Mammary epithelial cell (primary cell): ENCODE results near the gene CYB5A.
"Not testable (repeated sequence)": the region's sequence is repeated elsewhere in the genome, so short reads cannot be mapped to it uniquely, and the experiment has no call there.

Source experiments
- EZH2 ChIP-seq: IDR thresholded peaks from 2 replicates; pipeline ENCODE4 v1.6.1; 2012; ENCODE audit warnings: low read length, inconsistent platforms, borderline replicate concordance
- TF ChIP-seq, protein P1 (sequence below), 2 donors: IDR thresholded peaks in 1 of 2; conservative IDR thresholded peaks in 1 of 2; 2 replicates each; pipeline ENCODE4 v1.5.1; 2011 to 2012; ENCODE audit warnings: inconsistent platforms in 2 of 2, low read length in 2 of 2, mild to moderate bottlenecking in 2 of 2, control low read depth in 1 of 2, low read depth in 1 of 2; ENCODE audit not compliant: insufficient read depth in 1 of 2; ENCODE audit errors: extremely low read depth in 1 of 2

DNA sequence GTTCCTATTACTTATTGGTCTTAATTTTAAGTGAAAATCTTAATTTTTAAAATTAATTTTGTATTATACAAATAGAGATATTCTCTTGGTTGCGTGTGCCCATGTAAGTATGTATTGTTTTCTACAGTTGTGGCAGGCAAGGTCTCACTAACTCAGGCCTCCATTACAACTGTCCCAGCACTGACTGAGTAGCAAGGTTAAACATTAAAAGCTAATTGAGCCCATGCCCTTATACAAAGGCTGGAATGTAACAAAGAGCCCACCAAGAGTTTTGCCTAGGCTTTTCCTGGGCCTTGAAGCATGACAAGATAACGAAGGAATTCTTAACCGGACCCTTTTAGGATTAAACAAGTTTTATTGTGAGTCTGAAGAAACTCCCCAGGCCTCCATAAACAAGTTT is 35.0 kb upstream of the CYB5A start:
- TF ChIP-seq, protein P1, sequence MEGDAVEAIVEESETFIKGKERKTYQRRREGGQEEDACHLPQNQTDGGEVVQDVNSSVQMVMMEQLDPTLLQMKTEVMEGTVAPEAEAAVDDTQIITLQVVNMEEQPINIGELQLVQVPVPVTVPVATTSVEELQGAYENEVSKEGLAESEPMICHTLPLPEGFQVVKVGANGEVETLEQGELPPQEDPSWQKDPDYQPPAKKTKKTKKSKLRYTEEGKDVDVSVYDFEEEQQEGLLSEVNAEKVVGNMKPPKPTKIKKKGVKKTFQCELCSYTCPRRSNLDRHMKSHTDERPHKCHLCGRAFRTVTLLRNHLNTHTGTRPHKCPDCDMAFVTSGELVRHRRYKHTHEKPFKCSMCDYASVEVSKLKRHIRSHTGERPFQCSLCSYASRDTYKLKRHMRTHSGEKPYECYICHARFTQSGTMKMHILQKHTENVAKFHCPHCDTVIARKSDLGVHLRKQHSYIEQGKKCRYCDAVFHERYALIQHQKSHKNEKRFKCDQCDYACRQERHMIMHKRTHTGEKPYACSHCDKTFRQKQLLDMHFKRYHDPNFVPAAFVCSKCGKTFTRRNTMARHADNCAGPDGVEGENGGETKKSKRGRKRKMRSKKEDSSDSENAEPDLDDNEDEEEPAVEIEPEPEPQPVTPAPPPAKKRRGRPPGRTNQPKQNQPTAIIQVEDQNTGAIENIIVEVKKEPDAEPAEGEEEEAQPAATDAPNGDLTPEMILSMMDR (conservative IDR thresholded peaks at IDR 0.05 in 1 of 2, IDR thresholded peaks at IDR 0.05 in 1 of 2; ENCODE audit: extremely low read depth in 1 of 2, insufficient read depth in 1 of 2, low read depth in 1 of 2, low read length in 2 of 2) = not testable (repeated sequence)
- TF ChIP-seq EZH2 = not testable (repeated sequence)
